H9 (cell line): ENCODE measurements around the gene DOCK1. TPM values are rescaled to one million over a fixed set of nuclear protein-coding genes. Genes with fewer than 3 reads are reported as not detected.

ENCODE experiments used
- DNase-seq: peaks from one replicate; pipeline ENCODE4 v3.0.0-alpha.2; 2017
- H2AFZ ChIP-seq: one replicate; pipeline ENCODE4 v1.6.1; 2013; ENCODE audit warnings: mild to moderate bottlenecking, low read length, control low read depth, moderate library complexity
- H2AK5ac ChIP-seq: 2 replicates; pipeline ENCODE4 v1.6.1; 2013; ENCODE audit warnings: low read length, control low read depth, mixed read lengths; ENCODE audit not compliant: insufficient read length
- H2BK120ac ChIP-seq: one replicate; pipeline ENCODE4 v1.6.1; 2013; ENCODE audit warnings: low read depth, mild to moderate bottlenecking, low read length, control low read depth, inconsistent platforms; ENCODE audit not compliant: poor library complexity, severe bottlenecking
- H2BK12ac ChIP-seq: 2 replicates; pipeline ENCODE4 v1.6.1; 2013; ENCODE audit warnings: low read length, control low read depth, mixed read lengths, low read depth; ENCODE audit not compliant: insufficient read length
- H2BK15ac ChIP-seq: 2 replicates; pipeline ENCODE4 v1.6.1; 2013; ENCODE audit warnings: low read depth, low read length, control low read depth
- H2BK20ac ChIP-seq: one replicate; pipeline ENCODE4 v1.6.1; 2013; ENCODE audit warnings: low read depth, mild to moderate bottlenecking, low read length, control low read depth, inconsistent platforms; ENCODE audit not compliant: poor library complexity, severe bottlenecking
- H2BK5ac ChIP-seq: 2 replicates; pipeline ENCODE4 v1.6.1; 2013; ENCODE audit warnings: low read length, control low read depth, mixed read lengths; ENCODE audit not compliant: insufficient read length
- H3K14ac ChIP-seq: 2 replicates; pipeline ENCODE4 v1.6.1; 2013; ENCODE audit warnings: low read length, control low read depth; ENCODE audit not compliant: insufficient read depth
- H3K18ac ChIP-seq: 2 replicates; pipeline ENCODE4 v1.6.1; 2013; ENCODE audit warnings: low read depth, mild to moderate bottlenecking, mixed read lengths, low read length, control low read depth; ENCODE audit not compliant: insufficient read length
- H3K23ac ChIP-seq: 2 replicates; pipeline ENCODE4 v1.6.1; 2013; ENCODE audit warnings: low read length, control low read depth, mixed read lengths, low read depth; ENCODE audit not compliant: insufficient read length
- H3K23me2 ChIP-seq: 2 replicates; pipeline ENCODE4 v1.6.1; 2013; ENCODE audit warnings: low read depth, mild to moderate bottlenecking, mixed read lengths, low read length, control low read depth; ENCODE audit not compliant: insufficient read length, poor library complexity, severe bottlenecking
- H3K27ac ChIP-seq: 2 replicates; pipeline ENCODE4 v1.5.1; 2013; ENCODE audit warnings: low read length, control low read depth, mixed read lengths, low read depth; ENCODE audit not compliant: insufficient read length
- H3K27me3 ChIP-seq: 2 replicates; pipeline ENCODE4 v1.6.1; 2013; ENCODE audit warnings: low read length, control low read depth, inconsistent platforms; ENCODE audit not compliant: insufficient read depth
- H3K4ac ChIP-seq: 2 replicates; pipeline ENCODE4 v1.6.1; 2013; ENCODE audit warnings: low read depth, mild to moderate bottlenecking, control low read depth, inconsistent platforms, low read length, moderate library complexity
- H3K4me1 ChIP-seq: 2 replicates; pipeline ENCODE4 v1.6.1; 2013; ENCODE audit warnings: low read length, control low read depth, inconsistent platforms; ENCODE audit not compliant: insufficient read depth
- H3K4me2 ChIP-seq: 2 replicates; pipeline ENCODE4 v1.6.1; 2013; ENCODE audit warnings: low read length, control low read depth, mixed read lengths; ENCODE audit not compliant: insufficient read length, insufficient read depth
- H3K56ac ChIP-seq: 2 replicates; pipeline ENCODE4 v1.6.1; 2013; ENCODE audit warnings: low read depth, mild to moderate bottlenecking, mixed read lengths, low read length, control low read depth; ENCODE audit not compliant: insufficient read length
- H3K79me1 ChIP-seq: 2 replicates; pipeline ENCODE4 v1.6.1; 2013; ENCODE audit warnings: low read depth, mild to moderate bottlenecking, moderate library complexity, low read length, control low read depth, inconsistent platforms; ENCODE audit not compliant: insufficient read depth, poor library complexity, severe bottlenecking
- H3K79me2 ChIP-seq: 2 replicates; pipeline ENCODE4 v1.6.1; 2013; ENCODE audit warnings: low read length, control low read depth, inconsistent platforms; ENCODE audit not compliant: insufficient read depth
- H3K9ac ChIP-seq: 2 replicates; pipeline ENCODE4 v1.6.1; 2013; ENCODE audit warnings: low read length, control low read depth, mixed read lengths; ENCODE audit not compliant: insufficient read length; ENCODE audit errors: extremely low read depth
- H3K9me3 ChIP-seq: one replicate; pipeline ENCODE4 v1.6.1; 2013; ENCODE audit warnings: low read depth, low read length, inconsistent platforms; ENCODE audit not compliant: control insufficient read depth
- H3T11ph ChIP-seq: one replicate; pipeline ENCODE4 v1.6.1; 2013; ENCODE audit warnings: mild to moderate bottlenecking, low read length, control low read depth, inconsistent platforms
- H4K20me1 ChIP-seq: one replicate; pipeline ENCODE4 v1.6.1; 2013; ENCODE audit not compliant: control insufficient read depth, insufficient read length, insufficient read depth
- H4K5ac ChIP-seq: 2 replicates; pipeline ENCODE4 v1.6.1; 2013; ENCODE audit warnings: low read depth, mild to moderate bottlenecking, mixed read lengths, low read length, control low read depth; ENCODE audit not compliant: insufficient read length
- H4K8ac ChIP-seq: replicated peaks from 2 replicates; pipeline ENCODE4 v1.6.1; 2013; ENCODE audit warnings: low read length, control low read depth, mixed read lengths, low read depth; ENCODE audit not compliant: insufficient read length
- H4K91ac ChIP-seq: 2 replicates; pipeline ENCODE4 v1.6.1; 2013; ENCODE audit warnings: low read depth, mild to moderate bottlenecking, moderate library complexity, mixed read lengths, low read length, control low read depth; ENCODE audit not compliant: insufficient read length
- H3K27ac Mint-ChIP-seq, 3 experiments: 2 replicates in 2 of 3; 3 replicates in 1 of 3; pipeline ENCODE4 v1.8.0; 2020 to 2021; ENCODE audit warnings: mixed read lengths in 3 of 3, mild to moderate bottlenecking in 1 of 3, moderate library complexity in 1 of 3
- H3K27me3 Mint-ChIP-seq: 2 replicates; pipeline ENCODE4 v1.8.0; 2021; ENCODE audit warnings: low read depth, mild to moderate bottlenecking, moderate library complexity, mixed read lengths
- H3K36me3 Mint-ChIP-seq, 3 experiments: 2 replicates in 2 of 3; 3 replicates in 1 of 3; pipeline ENCODE4 v1.8.0; 2020 to 2021; ENCODE audit warnings: low read depth in 3 of 3, mixed read lengths in 3 of 3; ENCODE audit not compliant: insufficient read depth in 1 of 3
- H3K4me1 Mint-ChIP-seq, 2 experiments: 2 replicates each; pipeline ENCODE4 v1.8.0; 2020; ENCODE audit warnings: mixed read lengths in 2 of 2
- H3K4me3 Mint-ChIP-seq, 2 experiments: 2 replicates in 1 of 2; 3 replicates in 1 of 2; pipeline ENCODE4 v1.8.0; 2020 to 2021; ENCODE audit warnings: mild to moderate bottlenecking in 2 of 2, mixed read lengths in 2 of 2, moderate library complexity in 1 of 2
- H3K9me3 Mint-ChIP-seq, 2 experiments: 2 replicates in 1 of 2; 3 replicates in 1 of 2; pipeline ENCODE4 v1.8.0; 2020; ENCODE audit warnings: mild to moderate bottlenecking in 2 of 2, mixed read lengths in 2 of 2, moderate library complexity in 1 of 2
- CTCF ChIP-seq: fragments of 200-600 bp; sonication (generic); conservative IDR thresholded peaks from 3 replicates; pipeline ENCODE4 v1.8.0; 2021; ENCODE audit warnings: antibody characterized with exemption, mild to moderate bottlenecking
- WGBS: extraction: QIAGEN DNeasy Blood & Tissue Kit; methylation state at CpG from one replicate; pipeline ENCODE4 v1.1.7; 2013; ENCODE audit warnings: missing lambda C conversion rate, low lambda C conversion rate, mixed read lengths; ENCODE audit not compliant: insufficient read length; ENCODE audit errors: extremely low coverage; 5-methylcytosine and 5-hydroxymethylcytosine counted together
- total RNA-seq: library from RNA; stranded (reverse); gene quantifications from 2 replicates; pipeline ENCODE4 v1.2.1, GENCODE V29; 2021

Gene DOCK1
- total RNA-seq, 1 experiment from 2014 or later = 57.0 TPM

- no peaks in the 10 kb centered on the region for H3K4me1 ChIP-seq
- no peaks in the 10 kb centered on the region for H3K9me3 Mint-ChIP-seq
- no CpG with 5 or more reads among the region's 6 CpGs for WGBS
- no peak overlapping the region for H3K4ac ChIP-seq
- H3K27ac ChIP-seq = no peak overlapping the region
- no peak overlapping the region for H3K23ac ChIP-seq
- no peak overlapping the region for H4K91ac ChIP-seq
- no peak overlapping the region for H2BK20ac ChIP-seq
- H2AFZ ChIP-seq = no peak overlapping the region
- H3K27me3 ChIP-seq = no peaks in the 10 kb centered on the region
- no peaks in the 10 kb centered on the region for H3K79me1 ChIP-seq
- H3K56ac ChIP-seq = no peak overlapping the region
- no peak overlapping the region for H3K18ac ChIP-seq
- H2BK15ac ChIP-seq = no peak overlapping the region
- H3K4me2 ChIP-seq = no peak overlapping the region
- no peak overlapping the region for H3K9ac ChIP-seq
- H2BK120ac ChIP-seq = no peak overlapping the region
- H4K8ac ChIP-seq = no peak overlapping the region
- H3K4me3 Mint-ChIP-seq = no peak overlapping the region
- no peak for TF ChIP-seq CTCF
- H3K79me2 ChIP-seq = no peaks in the 10 kb centered on the region
- no peak overlapping the region for H2AK5ac ChIP-seq
- no peak overlapping the region for H2BK5ac ChIP-seq
- no peak overlapping the region for H3K14ac ChIP-seq
- H3T11ph ChIP-seq = no peak overlapping the region
- H3K27me3 Mint-ChIP-seq = no peaks in the 10 kb centered on the region; the same call in 1 of the 2 replicates
- no peak overlapping the region for H2BK12ac ChIP-seq
- H4K20me1 ChIP-seq = no peaks in the 10 kb centered on the region
- no peaks in the 10 kb centered on the region for H3K9me3 ChIP-seq
- no peak overlapping the region for H3K27ac Mint-ChIP-seq
- no peak for DNase-seq
- H4K5ac ChIP-seq = no peak overlapping the region
- no peaks in the 10 kb centered on the region for H3K4me1 Mint-ChIP-seq
- H3K23me2 ChIP-seq = no peaks in the 10 kb centered on the region
- peaks cover 8 to 31% (median 22%) of the 10 kb centered on the region in 3 experiments; a peak in 6 of 7 replicates for H3K36me3 Mint-ChIP-seq
Measured at GRCh38 chr10:127047878-127048238, 142.6 kb downstream of the DOCK1 start.
